ENCODE data around the gene DNAI1. TPM values are rescaled to one million over a fixed set of nuclear protein-coding genes. Genes with fewer than 3 reads are reported as not detected.

DNAI1 gene
- total and polyA plus RNA-seq, 12 donors: 0.09 to 0.28 (median 0.18) TPM; not detected in 9

GRCh38 chr9:34459941-34460340 is 1.3 kb downstream of the DNAI1 start:
- intact Hi-C loops (cut with DNase I): loop anchor here in 1 of 10 donors (2.0 to 5.0 kb wide), 2 partner anchors 37 to 63 kb away; partner anchors contain the start of gene ENHO
- no peaks in the 10 kb centered on the region for H3K9me3 ChIP-seq
- peaks cover 0 to 8% (median 0%) of the 10 kb centered on the region in 7 donors for H3K27me3 ChIP-seq
- no peak overlapping the region for H3K4me3 ChIP-seq
- DNase-seq: no peak
- no peak overlapping the region for H3K27ac ChIP-seq
- no peaks in the 10 kb centered on the region for H3K36me3 ChIP-seq
- peaks cover 6 to 38% (median 28%) of the 10 kb centered on the region in 9 donors for H3K4me1 ChIP-seq
- TF ChIP-seq CTCF (IDR thresholded peaks at IDR 0.05): no peak
- 61 to 63% methylated on average over 3 of the region's 3 CpGs for WGBS, 2 donors
- ATAC-seq: no peak

GRCh38 chr9:34463098-34463900 is 4.7 kb downstream of the DNAI1 start:
- H3K27ac ChIP-seq: no peak overlapping the region
- intact Hi-C loops (cut with DNase I): loop anchor here in 1 of 10 donors (5.0 kb wide), 1 partner anchor 34 kb away; no protein-coding TSS in a partner anchor
- WGBS, 2 donors: 41 to 47% methylated on average over 5 of the region's 5 CpGs

GRCh38 chr9:34463901-34464232 is 5.3 kb downstream of the DNAI1 start:
- no peak overlapping the region for H3K27ac ChIP-seq
- DNase-seq (no peak), ATAC-seq (no peak)
- 81 to 84% methylated on average over 2 of the region's 2 CpGs for WGBS, 2 donors
- peaks cover 0 to 8% (median 0%) of the 10 kb centered on the region in 7 donors for H3K27me3 ChIP-seq
- intact Hi-C loops (cut with DNase I): loop anchor here in 1 of 10 donors (5.0 kb wide), 1 partner anchor 33 kb away; no protein-coding TSS in a partner anchor
- peaks cover 0 to 13% (median 3%) of the 10 kb centered on the region in 9 donors for H3K4me1 ChIP-seq
- no peak for TF ChIP-seq CTCF (IDR thresholded peaks at IDR 0.05)
- H3K9me3 ChIP-seq: no peaks in the 10 kb centered on the region
- no peaks in the 10 kb centered on the region for H3K36me3 ChIP-seq
- H3K4me3 ChIP-seq: no peak overlapping the region

More at GRCh38 chr9:34463098-34463900, 4.7 kb downstream of the DNAI1 start:
- DNase-seq: no peak
- Histone ChIP-seq H3K9me3 (no peaks in the 10 kb centered on the region), H3K36me3 (no peaks in the 10 kb centered on the region), H3K4me1 (peaks cover 0 to 16% (median 3%) of the 10 kb centered on the region in 9 donors), H3K27me3 (peaks cover 0 to 8% (median 0%) of the 10 kb centered on the region in 7 donors), H3K4me3 (no peak overlapping the region)
- TF ChIP-seq CTCF (IDR thresholded peaks at IDR 0.05): no peak
- no peak for ATAC-seq

- no peaks in the 10 kb centered on the region for H3K36me3 ChIP-seq
- no peak for TF ChIP-seq CTCF (IDR thresholded peaks at IDR 0.05)
- 77 to 89% methylated on average over 2 of the region's 2 CpGs for WGBS, 2 donors
- intact Hi-C loops (cut with DNase I): loop anchor here in 1 of 10 donors (5.0 kb wide), 1 partner anchor 33 kb away; no protein-coding TSS in a partner anchor
- ATAC-seq (no peak), DNase-seq (no peak)
- H3K4me1 ChIP-seq: peaks cover 0 to 12% (median 0%) of the 10 kb centered on the region in 9 donors
- H3K9me3 ChIP-seq: no peaks in the 10 kb centered on the region
- peaks cover 0 to 8% (median 0%) of the 10 kb centered on the region in 7 donors for H3K27me3 ChIP-seq
- H3K27ac ChIP-seq: no peak overlapping the region
- no peak overlapping the region for H3K4me3 ChIP-seq
Observed at GRCh38 chr9:34464571-34464970, 6.0 kb downstream of the DNAI1 start.

Measured in heart right ventricle (tissue), 16 donors.